NB4 (cell line): Measurements from ENCODE around the gene NUP188.

Experiments used
- MYC ChIP-seq: IDR thresholded peaks from 2 replicates; pipeline ENCODE4 v1.6.1; 2011; ENCODE audit warnings: low read depth, low read length
- POLR2A ChIP-seq: IDR thresholded peaks from 2 replicates; pipeline ENCODE4 v1.6.1; 2011; ENCODE audit warnings: mild to moderate bottlenecking; ENCODE audit not compliant: insufficient read length; ENCODE audit errors: extremely low read depth
- TF ChIP-seq, protein P1 (sequence below): IDR thresholded peaks from one replicate; pipeline ENCODE4 v1.5.1; 2012; ENCODE audit warnings: low read depth, low read length
- TF ChIP-seq, protein P2 (sequence below): IDR thresholded peaks from 2 replicates; pipeline ENCODE4 v1.6.1; 2011; ENCODE audit warnings: low read depth, low read length

- TF ChIP-seq POLR2A (no peak), MYC (no peak)
- TF ChIP-seq, protein P1, sequence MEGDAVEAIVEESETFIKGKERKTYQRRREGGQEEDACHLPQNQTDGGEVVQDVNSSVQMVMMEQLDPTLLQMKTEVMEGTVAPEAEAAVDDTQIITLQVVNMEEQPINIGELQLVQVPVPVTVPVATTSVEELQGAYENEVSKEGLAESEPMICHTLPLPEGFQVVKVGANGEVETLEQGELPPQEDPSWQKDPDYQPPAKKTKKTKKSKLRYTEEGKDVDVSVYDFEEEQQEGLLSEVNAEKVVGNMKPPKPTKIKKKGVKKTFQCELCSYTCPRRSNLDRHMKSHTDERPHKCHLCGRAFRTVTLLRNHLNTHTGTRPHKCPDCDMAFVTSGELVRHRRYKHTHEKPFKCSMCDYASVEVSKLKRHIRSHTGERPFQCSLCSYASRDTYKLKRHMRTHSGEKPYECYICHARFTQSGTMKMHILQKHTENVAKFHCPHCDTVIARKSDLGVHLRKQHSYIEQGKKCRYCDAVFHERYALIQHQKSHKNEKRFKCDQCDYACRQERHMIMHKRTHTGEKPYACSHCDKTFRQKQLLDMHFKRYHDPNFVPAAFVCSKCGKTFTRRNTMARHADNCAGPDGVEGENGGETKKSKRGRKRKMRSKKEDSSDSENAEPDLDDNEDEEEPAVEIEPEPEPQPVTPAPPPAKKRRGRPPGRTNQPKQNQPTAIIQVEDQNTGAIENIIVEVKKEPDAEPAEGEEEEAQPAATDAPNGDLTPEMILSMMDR: no peak
- TF ChIP-seq, protein P2, sequence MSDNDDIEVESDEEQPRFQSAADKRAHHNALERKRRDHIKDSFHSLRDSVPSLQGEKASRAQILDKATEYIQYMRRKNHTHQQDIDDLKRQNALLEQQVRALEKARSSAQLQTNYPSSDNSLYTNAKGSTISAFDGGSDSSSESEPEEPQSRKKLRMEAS: no peak
These were observed 11.2 kb upstream of the NUP188 start for GRCh38 chr9:128936171-128936865.
